Fibroblast of gingiva (primary cell): ENCODE results near the gene HDLBP.
"Not testable (repeated sequence)": the region's sequence is repeated elsewhere in the genome, so short reads cannot be mapped to it uniquely, and the experiment has no call there.

ENCODE experiments used
- DNase-seq: peaks from one replicate; pipeline ENCODE4 v3.0.0-alpha.2; 2011; ENCODE audit warnings: low read depth

The HDLBP gene

GRCh38 chr2:241207641-241208040, 107.8 kb downstream of the HDLBP start:
- DNase-seq = no peak

- no peak for DNase-seq
These were observed 108.3 kb downstream of the HDLBP start for GRCh38 chr2:241207151-241207550.

GRCh38 chr2:241205086-241205485, 110.4 kb downstream of the HDLBP start:
- DNase-seq = no peak

- DNase-seq = no peak
These were observed 111.0 kb downstream of the HDLBP start for GRCh38 chr2:241204490-241204889.

- no peak for DNase-seq
These were observed 111.5 kb downstream of the HDLBP start for GRCh38 chr2:241204010-241204384.

- DNase-seq = no peak
These were observed 112.1 kb downstream of the HDLBP start for GRCh38 chr2:241203218-241204009.

- no peak for DNase-seq
These were observed 112.8 kb downstream of the HDLBP start for GRCh38 chr2:241202681-241203080.

- no peak for DNase-seq
These were observed 113.2 kb downstream of the HDLBP start for GRCh38 chr2:241202268-241202585.

- DNase-seq = no peak
These were observed 113.8 kb downstream of the HDLBP start for GRCh38 chr2:241201445-241202267.

GRCh38 chr2:241200822-241201395, 114.6 kb downstream of the HDLBP start:
- no peak for DNase-seq

- DNase-seq = no peak
These were observed 115.3 kb downstream of the HDLBP start for GRCh38 chr2:241199897-241200821.

GRCh38 chr2:241199286-241199685, 116.2 kb downstream of the HDLBP start:
- DNase-seq = no peak

- DNase-seq = no peak
These were observed 116.8 kb downstream of the HDLBP start for GRCh38 chr2:241198381-241199279.

- no peak for DNase-seq
These were observed 117.5 kb downstream of the HDLBP start for GRCh38 chr2:241197947-241198346.

- not testable (repeated sequence) for DNase-seq
These were observed 118.2 kb downstream of the HDLBP start for GRCh38 chr2:241197246-241197645.

- DNase-seq = no peak
These were observed 119.9 kb downstream of the HDLBP start for GRCh38 chr2:241195506-241196130.

GRCh38 chr2:241194811-241195210, 120.7 kb downstream of the HDLBP start:
- DNase-seq = no peak

GRCh38 chr2:241193271-241193670, 122.2 kb downstream of the HDLBP start:
- DNase-seq = no peak

- no peak for DNase-seq
These were observed 124.4 kb downstream of the HDLBP start for GRCh38 chr2:241191081-241191480.

- DNase-seq = no peak
These were observed 125.0 kb downstream of the HDLBP start for GRCh38 chr2:241190291-241190981.
